ENCODE data around the gene ASAP3. TPM values are rescaled to one million over a fixed set of nuclear protein-coding genes. Genes with fewer than 3 reads are reported as not detected.
A peak's percentile ranks its signal among the peaks of the same experiment; 100 is the strongest.

The ASAP3 gene
- total RNA-seq, 4 donors from 2014 or later: 21.3 to 37.7 (median 31.0) TPM

DNA sequence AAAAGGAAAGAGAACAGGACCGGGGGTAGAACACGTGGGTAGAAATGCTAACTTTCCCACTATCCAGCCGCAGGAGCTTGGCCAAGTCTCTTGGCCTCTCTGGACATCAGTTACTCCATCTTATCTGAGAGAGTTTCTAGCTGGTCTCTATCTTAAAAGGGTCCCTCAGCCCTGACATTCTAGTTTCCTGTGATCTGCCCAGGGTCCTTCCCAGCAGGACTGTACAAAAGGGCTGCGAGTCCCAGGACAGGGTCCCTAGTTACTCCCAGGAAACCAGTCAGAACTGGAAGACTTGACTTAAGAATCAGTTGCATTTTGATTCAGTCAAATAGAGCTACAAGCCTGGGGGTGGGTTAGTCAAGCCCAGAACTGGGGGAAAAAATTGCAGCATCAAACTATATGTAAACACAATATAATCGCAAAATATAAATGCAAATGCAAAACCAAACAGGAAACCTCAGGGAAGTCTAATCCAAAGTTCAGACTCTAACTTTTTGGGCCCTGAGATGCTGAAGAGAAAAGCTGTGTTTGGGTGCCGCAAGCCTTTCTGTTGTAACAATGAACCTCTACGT, 2.9 kb downstream of the ASAP3 start:
- ATAC-seq: no peak
- TF ChIP-seq POLR2AphosphoS5 (IDR thresholded peaks at IDR 0.05): no peak
- TF ChIP-seq, protein P1, sequence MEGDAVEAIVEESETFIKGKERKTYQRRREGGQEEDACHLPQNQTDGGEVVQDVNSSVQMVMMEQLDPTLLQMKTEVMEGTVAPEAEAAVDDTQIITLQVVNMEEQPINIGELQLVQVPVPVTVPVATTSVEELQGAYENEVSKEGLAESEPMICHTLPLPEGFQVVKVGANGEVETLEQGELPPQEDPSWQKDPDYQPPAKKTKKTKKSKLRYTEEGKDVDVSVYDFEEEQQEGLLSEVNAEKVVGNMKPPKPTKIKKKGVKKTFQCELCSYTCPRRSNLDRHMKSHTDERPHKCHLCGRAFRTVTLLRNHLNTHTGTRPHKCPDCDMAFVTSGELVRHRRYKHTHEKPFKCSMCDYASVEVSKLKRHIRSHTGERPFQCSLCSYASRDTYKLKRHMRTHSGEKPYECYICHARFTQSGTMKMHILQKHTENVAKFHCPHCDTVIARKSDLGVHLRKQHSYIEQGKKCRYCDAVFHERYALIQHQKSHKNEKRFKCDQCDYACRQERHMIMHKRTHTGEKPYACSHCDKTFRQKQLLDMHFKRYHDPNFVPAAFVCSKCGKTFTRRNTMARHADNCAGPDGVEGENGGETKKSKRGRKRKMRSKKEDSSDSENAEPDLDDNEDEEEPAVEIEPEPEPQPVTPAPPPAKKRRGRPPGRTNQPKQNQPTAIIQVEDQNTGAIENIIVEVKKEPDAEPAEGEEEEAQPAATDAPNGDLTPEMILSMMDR (IDR thresholded peaks at IDR 0.05): no peak
- no peak for TF ChIP-seq POLR2A (IDR thresholded peaks at IDR 0.05)
- TF ChIP-seq EP300 (IDR thresholded peaks at IDR 0.05): no peak
- WGBS, 2 donors (ENCODE audit: low coverage in 1 of 2): 60 to 66% methylated on average over 6 to 7 of the region's 7 CpGs
- H3K27me3 ChIP-seq: no peaks in the 10 kb centered on the region
- H3K36me3 ChIP-seq: no peaks in the 10 kb centered on the region
- no peaks in the 10 kb centered on the region for H3K9me3 ChIP-seq
- no peak overlapping the region for H3K4me3 ChIP-seq
- peak overlapping the region in 3 of 4 donors; percentile 8 to 97 (median 32) for H3K27ac ChIP-seq
- H3K4me1 ChIP-seq: peaks cover 0 to 73% (median 24%) of the 10 kb centered on the region in 3 donors

DNA sequence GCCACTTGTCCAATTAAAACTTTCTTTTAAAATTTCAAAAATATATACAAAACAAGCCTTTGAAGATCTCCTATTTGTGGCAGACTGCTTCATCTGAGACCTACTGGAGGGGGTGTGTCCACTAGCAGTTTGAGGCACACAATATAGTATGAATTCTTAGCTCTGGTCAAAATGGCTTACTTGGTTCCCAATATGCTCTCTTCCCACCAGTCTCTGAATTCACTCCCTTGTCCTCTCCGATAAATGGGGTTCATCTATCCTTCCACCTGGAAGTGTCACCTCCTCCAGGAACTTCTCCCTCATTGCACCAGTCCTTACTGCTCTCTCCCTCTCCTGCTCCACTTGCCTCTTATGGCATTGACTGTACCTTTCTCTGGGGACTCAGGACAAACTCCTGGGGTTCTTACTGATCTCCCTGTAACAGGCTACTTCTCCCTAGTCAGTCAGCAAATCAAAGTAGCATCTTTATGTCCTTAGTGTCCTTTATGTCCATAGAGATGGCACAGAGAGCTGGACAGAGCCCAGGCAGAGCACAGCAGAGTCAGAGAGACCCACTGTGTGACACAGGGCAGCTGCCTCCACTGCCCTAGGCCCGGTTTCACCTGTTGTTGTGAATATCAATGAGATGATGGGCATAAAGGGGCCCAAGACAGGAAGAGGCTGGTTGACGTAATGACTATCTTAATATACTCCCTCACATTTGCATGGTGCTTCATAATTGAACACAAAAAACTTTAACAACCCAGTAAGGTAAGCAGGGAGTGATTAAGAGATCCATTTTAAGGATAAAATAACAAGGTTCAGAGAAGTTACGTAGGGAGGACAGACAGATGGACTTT, 3.6 kb downstream of the ASAP3 start:
- H3K36me3 ChIP-seq: no peaks in the 10 kb centered on the region
- H3K4me3 ChIP-seq: no peak overlapping the region
- 85 to 92% methylated on average over 2 to 4 of the region's 4 CpGs for WGBS, 2 donors (ENCODE audit: low coverage in 1 of 2)
- H3K27me3 ChIP-seq: no peaks in the 10 kb centered on the region
- no peak for ATAC-seq
- H3K27ac ChIP-seq: peak overlapping the region in 3 of 4 donors; percentile 32 to 50 (median 42)
- peaks cover 0 to 80% (median 24%) of the 10 kb centered on the region in 3 donors for H3K4me1 ChIP-seq
- no peaks in the 10 kb centered on the region for H3K9me3 ChIP-seq
- no peak for TF ChIP-seq POLR2A (IDR thresholded peaks at IDR 0.05)
- TF ChIP-seq EP300 (IDR thresholded peaks at IDR 0.05): no peak
- TF ChIP-seq, protein P1 (IDR thresholded peaks at IDR 0.05): no peak
- no peak for TF ChIP-seq POLR2AphosphoS5 (IDR thresholded peaks at IDR 0.05)

DNA sequence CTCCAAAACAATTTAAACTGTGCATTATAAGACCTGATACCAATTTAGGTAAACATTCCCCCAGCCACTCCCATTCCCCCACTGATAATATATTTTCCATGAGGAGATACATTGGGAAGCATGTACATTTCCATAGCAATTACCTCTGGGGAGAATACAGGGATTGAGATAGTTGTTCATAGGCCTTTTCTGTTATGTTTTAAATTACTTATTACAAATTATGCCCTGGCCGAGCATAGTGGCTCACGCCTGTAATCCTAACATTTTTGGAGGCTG, 4.4 kb downstream of the ASAP3 start:
- Histone ChIP-seq H3K4me1 (peaks cover 0 to 80% (median 25%) of the 10 kb centered on the region in 3 donors), H3K27ac (peak overlapping the region in 3 of 4 donors; percentile 18 to 50 (median 32)), H3K4me3 (no peak overlapping the region), H3K27me3 (no peaks in the 10 kb centered on the region), H3K9me3 (no peaks in the 10 kb centered on the region), H3K36me3 (no peaks in the 10 kb centered on the region)
- no peak for ATAC-seq
- TF ChIP-seq POLR2AphosphoS5 (IDR thresholded peaks at IDR 0.05) (no peak), EP300 (IDR thresholded peaks at IDR 0.05) (no peak), POLR2A (IDR thresholded peaks at IDR 0.05) (no peak)
- TF ChIP-seq, protein P1 (IDR thresholded peaks at IDR 0.05): no peak
- WGBS, 2 donors (ENCODE audit: low coverage in 1 of 2): 49 to 79% methylated on average over 2 of the region's 2 CpGs

DNA sequence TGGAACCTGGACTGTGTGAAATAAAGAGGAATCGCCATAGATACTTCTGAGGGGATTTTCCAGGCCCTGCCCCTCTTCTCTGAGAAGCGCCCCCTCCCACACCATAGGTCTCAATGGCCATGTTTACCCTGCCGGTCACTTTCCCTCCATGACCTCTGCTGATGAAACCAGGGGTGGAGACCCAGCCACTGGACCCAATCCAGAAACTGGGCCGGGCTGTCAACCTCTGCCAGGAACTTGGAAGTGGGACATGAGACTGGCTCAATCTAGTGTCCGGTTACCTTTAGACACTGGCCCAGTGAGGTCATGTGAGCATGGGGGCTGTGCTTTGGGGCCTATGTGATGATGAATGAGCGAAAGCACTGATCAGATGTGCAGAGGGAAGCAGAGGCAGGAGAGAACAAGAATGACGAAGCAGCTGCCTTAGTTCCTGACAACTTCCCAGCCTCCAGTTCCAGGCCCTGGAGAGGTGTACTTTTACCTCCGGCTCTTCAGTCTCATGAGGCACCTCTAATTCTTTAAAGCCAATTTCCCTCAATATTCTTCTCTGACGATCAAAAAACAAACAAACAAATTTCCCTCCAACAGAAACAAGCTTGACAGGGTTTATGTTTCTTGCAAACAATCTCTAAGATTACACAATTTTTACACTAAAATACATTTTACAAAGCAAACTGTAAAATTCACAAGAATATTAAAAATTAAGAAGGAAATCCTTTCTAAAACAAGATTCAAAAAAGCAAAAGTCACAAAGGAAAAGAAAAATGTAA, 4.9 kb downstream of the ASAP3 start:
- peak; percentile 82 for ATAC-seq
- Histone ChIP-seq H3K4me3 (no peak overlapping the region), H3K9me3 (no peaks in the 10 kb centered on the region), H3K27me3 (no peaks in the 10 kb centered on the region), H3K4me1 (peaks cover 0 to 84% (median 25%) of the 10 kb centered on the region in 3 donors), H3K27ac (peak overlapping the region in 3 of 4 donors; percentile 22 to 50 (median 32)), H3K36me3 (no peaks in the 10 kb centered on the region)
- 27 to 34% methylated on average over 2 to 7 of the region's 9 CpGs for WGBS, 2 donors (ENCODE audit: low coverage in 1 of 2)
- TF ChIP-seq POLR2AphosphoS5 (IDR thresholded peaks at IDR 0.05) (peak; percentile 44), POLR2A (IDR thresholded peaks at IDR 0.05) (no peak)

Measured in gastroesophageal sphincter (tissue), 4 donors.